Activated T-helper 1 cell treated with anti-CD3 and anti-CD28 coated beads, Interleukin-12 subunit alpha, Interleukin-12 subunit beta, Interleukin-2, Interleukin-4 antibody, amounts not matched to agents 30 ng/mL and 10 ng/mL and 1 ng/mL, durations not matched to agents 14 hours and 24 hours and 36 hours (primary cell): ENCODE measurements around the gene TP53BP2. TPM values are rescaled to one million over a fixed set of nuclear protein-coding genes. Genes with fewer than 3 reads are reported as not detected.

ENCODE experiments used
- DNase-seq: peaks from one replicate; pipeline ENCODE4 v3.0.0; 2021; ENCODE audit warnings: low spot score
- H3K27ac Mint-ChIP-seq: one replicate; pipeline ENCODE4 v1.8.0; 2021; ENCODE audit warnings: mild to moderate bottlenecking, mixed read lengths
- H3K27me3 Mint-ChIP-seq: one replicate; pipeline ENCODE4 v1.8.0; 2022; ENCODE audit warnings: mild to moderate bottlenecking, moderate library complexity, mixed read lengths; ENCODE audit not compliant: insufficient read depth
- H3K36me3 Mint-ChIP-seq: one replicate; pipeline ENCODE4 v1.8.0; 2021; ENCODE audit warnings: low read depth, mixed read lengths
- H3K4me1 Mint-ChIP-seq: one replicate; pipeline ENCODE4 v1.8.0; 2021; ENCODE audit warnings: low read depth, mixed read lengths
- H3K4me3 Mint-ChIP-seq: one replicate; pipeline ENCODE4 v1.8.0; 2021; ENCODE audit warnings: mild to moderate bottlenecking, moderate library complexity, mixed read lengths
- H3K9me3 Mint-ChIP-seq: one replicate; pipeline ENCODE4 v1.8.0; 2021; ENCODE audit warnings: mixed read lengths
- intact Hi-C: fragments of 100-400 bp; cut with micrococcal nuclease; formaldehyde crosslinking; loops from one replicate; pipeline ENCODE4 v1.15.1; 2024
- total RNA-seq: library from RNA; stranded (reverse); gene quantifications from 2 replicates; pipeline ENCODE4 v1.2.3, GENCODE V29; 2022

The TP53BP2 gene
- total RNA-seq, 1 donor from 2014 or later: 40.4 TPM

GRCh38 chr1:223730479-223731132, 115.1 kb downstream of the TP53BP2 start:
- H3K27me3 Mint-ChIP-seq: no peaks in the 10 kb centered on the region
- peaks cover 66% of the 10 kb centered on the region for H3K4me1 Mint-ChIP-seq
- H3K36me3 Mint-ChIP-seq: peaks cover 46% of the 10 kb centered on the region
- peak overlapping the region; percentile 0 for H3K27ac Mint-ChIP-seq
- DNase-seq: no peak
- H3K9me3 Mint-ChIP-seq: no peaks in the 10 kb centered on the region
- H3K4me3 Mint-ChIP-seq: no peak overlapping the region
- intact Hi-C loops: no loop called here

GRCh38 chr1:223729906-223730305, 115.8 kb downstream of the TP53BP2 start:
- Mint-ChIP-seq H3K9me3 (no peaks in the 10 kb centered on the region), H3K36me3 (peaks cover 48% of the 10 kb centered on the region), H3K4me1 (peaks cover 73% of the 10 kb centered on the region), H3K27me3 (no peaks in the 10 kb centered on the region), H3K27ac (no peak overlapping the region), H3K4me3 (no peak overlapping the region)
- DNase-seq: no peak
- intact Hi-C loops: loop anchor here (5.0 to 10.0 kb wide), 3 partner anchors 262 to 457 kb away; partner anchors contain the start of gene FBXO28

Other genes starting within 250 kb of the TP53BP2 start
- not detected in 2 replicates for gene CAPN8, start 180.2 kb downstream of the TP53BP2 start, total RNA-seq
- gene CAPN2, start 133.4 kb downstream of the TP53BP2 start, total RNA-seq: 66.3 and 70.4 TPM in 2 replicates